Measurements from ENCODE around the gene KDM6A.

DNA sequence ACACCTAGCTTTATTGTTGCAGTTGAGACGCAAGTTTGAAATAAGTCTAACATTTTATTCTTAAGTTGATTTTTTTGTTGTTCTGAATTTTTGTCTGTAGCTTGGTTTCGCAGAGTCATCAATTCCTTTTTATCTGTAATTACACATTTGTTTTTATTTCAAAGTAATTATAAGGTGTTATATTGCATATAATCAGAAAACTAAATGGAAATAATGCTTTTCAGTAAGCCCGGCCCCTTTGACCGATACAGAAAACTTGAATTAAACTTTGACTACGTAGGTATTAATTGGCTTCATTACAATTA is 2.1 kb downstream of the KDM6A start:
- TF ChIP-seq, protein P1, sequence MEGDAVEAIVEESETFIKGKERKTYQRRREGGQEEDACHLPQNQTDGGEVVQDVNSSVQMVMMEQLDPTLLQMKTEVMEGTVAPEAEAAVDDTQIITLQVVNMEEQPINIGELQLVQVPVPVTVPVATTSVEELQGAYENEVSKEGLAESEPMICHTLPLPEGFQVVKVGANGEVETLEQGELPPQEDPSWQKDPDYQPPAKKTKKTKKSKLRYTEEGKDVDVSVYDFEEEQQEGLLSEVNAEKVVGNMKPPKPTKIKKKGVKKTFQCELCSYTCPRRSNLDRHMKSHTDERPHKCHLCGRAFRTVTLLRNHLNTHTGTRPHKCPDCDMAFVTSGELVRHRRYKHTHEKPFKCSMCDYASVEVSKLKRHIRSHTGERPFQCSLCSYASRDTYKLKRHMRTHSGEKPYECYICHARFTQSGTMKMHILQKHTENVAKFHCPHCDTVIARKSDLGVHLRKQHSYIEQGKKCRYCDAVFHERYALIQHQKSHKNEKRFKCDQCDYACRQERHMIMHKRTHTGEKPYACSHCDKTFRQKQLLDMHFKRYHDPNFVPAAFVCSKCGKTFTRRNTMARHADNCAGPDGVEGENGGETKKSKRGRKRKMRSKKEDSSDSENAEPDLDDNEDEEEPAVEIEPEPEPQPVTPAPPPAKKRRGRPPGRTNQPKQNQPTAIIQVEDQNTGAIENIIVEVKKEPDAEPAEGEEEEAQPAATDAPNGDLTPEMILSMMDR (conservative IDR thresholded peaks at IDR 0.05; ENCODE audit: low read depth, low read length), result no peak
- TF ChIP-seq EZH2 (IDR thresholded peaks at IDR 0.05; ENCODE audit: borderline replicate concordance, low read depth, low read length, poor library complexity, severe bottlenecking), result no peak

Data from A673 (cell line).